Endothelial cell of umbilical vein (primary cell): ENCODE data around the gene TXNIP.

Experiments used
- EZH2 ChIP-seq: IDR thresholded peaks from 2 replicates; pipeline ENCODE4 v1.6.1; 2012; ENCODE audit warnings: borderline replicate concordance, low read depth, mild to moderate bottlenecking, moderate library complexity, low read length, inconsistent platforms; ENCODE audit not compliant: severe bottlenecking
- MYC ChIP-seq: IDR thresholded peaks from one replicate; pipeline ENCODE4 v1.6.1; 2011; ENCODE audit warnings: mild to moderate bottlenecking, low read depth, low read length
- POLR2AphosphoS5 ChIP-seq: IDR thresholded peaks from 2 replicates; pipeline ENCODE4 v1.6.1; 2012; ENCODE audit warnings: low read depth, mild to moderate bottlenecking, control low read depth, low read length, moderate library complexity; ENCODE audit not compliant: insufficient read depth
- TF ChIP-seq, protein P1 (sequence below), 2 donors: IDR thresholded peaks; 1 replicate in 1 of 2; 2 replicates in 1 of 2; pipeline ENCODE4 v1.5.1; 2011; ENCODE audit warnings: low read length in 2 of 2, mild to moderate bottlenecking in 2 of 2, moderate library complexity in 2 of 2, control low read depth in 1 of 2, inconsistent platforms in 1 of 2, low read depth in 1 of 2; ENCODE audit not compliant: insufficient read depth in 1 of 2; ENCODE audit errors: extremely low read depth in 1 of 2

DNA sequence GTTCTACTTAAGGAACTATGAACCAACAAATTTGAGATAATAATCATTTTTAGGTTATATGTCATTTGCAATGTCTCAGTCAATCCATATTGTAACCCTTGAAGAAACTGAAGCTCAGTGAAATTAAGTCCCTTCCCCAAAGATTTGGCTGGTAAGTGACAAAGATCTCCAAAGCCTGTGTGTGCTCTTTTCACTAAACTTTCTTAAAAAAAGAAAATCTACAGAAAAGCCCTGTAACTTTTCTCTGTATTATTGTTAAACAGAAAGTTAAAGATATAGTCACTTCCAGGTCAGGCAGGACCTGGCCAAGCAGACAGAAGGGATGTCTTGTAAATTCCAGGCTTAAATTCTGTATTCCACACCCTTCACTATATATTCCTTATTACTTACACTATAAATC lies 40.0 kb downstream of the TXNIP start:
- TF ChIP-seq, protein P1, sequence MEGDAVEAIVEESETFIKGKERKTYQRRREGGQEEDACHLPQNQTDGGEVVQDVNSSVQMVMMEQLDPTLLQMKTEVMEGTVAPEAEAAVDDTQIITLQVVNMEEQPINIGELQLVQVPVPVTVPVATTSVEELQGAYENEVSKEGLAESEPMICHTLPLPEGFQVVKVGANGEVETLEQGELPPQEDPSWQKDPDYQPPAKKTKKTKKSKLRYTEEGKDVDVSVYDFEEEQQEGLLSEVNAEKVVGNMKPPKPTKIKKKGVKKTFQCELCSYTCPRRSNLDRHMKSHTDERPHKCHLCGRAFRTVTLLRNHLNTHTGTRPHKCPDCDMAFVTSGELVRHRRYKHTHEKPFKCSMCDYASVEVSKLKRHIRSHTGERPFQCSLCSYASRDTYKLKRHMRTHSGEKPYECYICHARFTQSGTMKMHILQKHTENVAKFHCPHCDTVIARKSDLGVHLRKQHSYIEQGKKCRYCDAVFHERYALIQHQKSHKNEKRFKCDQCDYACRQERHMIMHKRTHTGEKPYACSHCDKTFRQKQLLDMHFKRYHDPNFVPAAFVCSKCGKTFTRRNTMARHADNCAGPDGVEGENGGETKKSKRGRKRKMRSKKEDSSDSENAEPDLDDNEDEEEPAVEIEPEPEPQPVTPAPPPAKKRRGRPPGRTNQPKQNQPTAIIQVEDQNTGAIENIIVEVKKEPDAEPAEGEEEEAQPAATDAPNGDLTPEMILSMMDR (IDR thresholded peaks at IDR 0.05; ENCODE audit: extremely low read depth in 1 of 2, insufficient read depth in 1 of 2, low read depth in 1 of 2, low read length in 2 of 2) = no peak
- no peak for TF ChIP-seq MYC
- TF ChIP-seq EZH2 = no peak
- no peak for TF ChIP-seq POLR2AphosphoS5
